NCI-H460 (cell line): ENCODE results near the gene ILF3. TPM values are rescaled to one million over a fixed set of nuclear protein-coding genes. Genes with fewer than 3 reads are reported as not detected.
"Not testable (repeated sequence)": the region's sequence is repeated elsewhere in the genome, so short reads cannot be mapped to it uniquely, and the experiment has no call there.

ENCODE experiments used
- DNase-seq: peaks from one replicate; pipeline ENCODE4 v3.0.0-alpha.2; 2016; ENCODE audit warnings: low read depth; ENCODE audit errors: extremely low read depth
- total RNA-seq: library from RNA; depleted of rRNA; stranded (reverse); fragments of >200 nt; shearing (Covaris generic); gene quantifications from 2 replicates; pipeline ENCODE4 v1.2.3, GENCODE V29; 2014

The ILF3 gene
- total RNA-seq, 1 experiment from 2014 or later, result 112 TPM

GRCh38 chr19:10671922-10672321 is 17.8 kb downstream of the ILF3 start:
- not testable (repeated sequence) for DNase-seq

GRCh38 chr19:10675214-10675613 is 21.1 kb downstream of the ILF3 start:
- not testable (repeated sequence) for DNase-seq

- DNase-seq, result no peak
Measured at GRCh38 chr19:10677751-10678150, 23.6 kb downstream of the ILF3 start.

- no peak for DNase-seq
Measured at GRCh38 chr19:10678813-10679212, 24.7 kb downstream of the ILF3 start.

GRCh38 chr19:10679743-10680142 is 25.6 kb downstream of the ILF3 start:
- DNase-seq, result no peak

- DNase-seq, result no peak
Measured at GRCh38 chr19:10680545-10681135, 26.5 kb downstream of the ILF3 start.

GRCh38 chr19:10681658-10682057 is 27.5 kb downstream of the ILF3 start:
- no peak for DNase-seq

- no peak for DNase-seq
Measured at GRCh38 chr19:10682397-10683063, 28.4 kb downstream of the ILF3 start.

- DNase-seq, result no peak
Measured at GRCh38 chr19:10683064-10683426, 28.9 kb downstream of the ILF3 start.

GRCh38 chr19:10683582-10683981 is 29.4 kb downstream of the ILF3 start:
- no peak for DNase-seq

- no peak for DNase-seq
Measured at GRCh38 chr19:10685210-10685609, 31.1 kb downstream of the ILF3 start.

- no peak for DNase-seq
Measured at GRCh38 chr19:10686193-10686592, 32.0 kb downstream of the ILF3 start.

- no peak for DNase-seq
Measured at GRCh38 chr19:10686661-10687517, 32.7 kb downstream of the ILF3 start.

- no peak for DNase-seq
Measured at GRCh38 chr19:10687518-10688288, 33.6 kb downstream of the ILF3 start.

GRCh38 chr19:10688545-10689280 is 34.6 kb downstream of the ILF3 start:
- no peak for DNase-seq

- no peak for DNase-seq
Measured at GRCh38 chr19:10690341-10690781, 36.2 kb downstream of the ILF3 start.

- DNase-seq, result no peak
Measured at GRCh38 chr19:10691178-10691881, 37.2 kb downstream of the ILF3 start.

GRCh38 chr19:10691883-10692282 is 37.7 kb downstream of the ILF3 start:
- DNase-seq, result no peak

- DNase-seq, result no peak
Measured at GRCh38 chr19:10692673-10693264, 38.6 kb downstream of the ILF3 start.
